ENCODE results near the gene RANBP17. TPM values are rescaled to one million over a fixed set of nuclear protein-coding genes. Genes with fewer than 3 reads are reported as not detected.

The RANBP17 gene
- total RNA-seq, 2 experiments from 2014 or later, result not detected

DNA sequence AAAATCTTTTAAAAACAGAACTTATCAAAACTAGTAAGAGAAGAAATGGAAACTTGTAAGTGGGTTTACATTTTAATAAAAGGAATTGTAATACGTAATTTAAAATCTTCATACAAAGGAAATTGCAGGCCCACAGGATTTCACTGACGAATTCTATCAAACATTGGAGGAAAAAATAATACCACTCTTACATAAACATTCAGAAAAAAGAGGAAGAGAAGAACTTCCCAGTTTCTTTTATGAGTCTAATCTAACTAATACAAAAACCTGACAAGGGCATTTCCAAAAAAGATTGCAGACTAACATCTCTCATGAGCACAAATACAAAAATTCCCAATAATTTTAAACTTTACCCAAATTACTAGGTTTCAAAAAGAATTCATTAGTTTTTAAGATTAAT is 149.0 kb downstream of the RANBP17 start:
- no peaks in the 10 kb centered on the region for H3K36me3 Mint-ChIP-seq (ENCODE audit: low read depth)
- no peak overlapping the region for H3K27ac ChIP-seq (ENCODE audit: low read depth in 1 of 2, low read length in 2 of 2)
- peaks cover 6% of the 10 kb centered on the region for H3K9me3 Mint-ChIP-seq
- DNase-seq, result no peak
- no peaks in the 10 kb centered on the region for H3K9me3 ChIP-seq (ENCODE audit: control insufficient read depth in 1 of 2, insufficient read depth in 1 of 2, low read length in 2 of 2)
- TF ChIP-seq, protein P1, sequence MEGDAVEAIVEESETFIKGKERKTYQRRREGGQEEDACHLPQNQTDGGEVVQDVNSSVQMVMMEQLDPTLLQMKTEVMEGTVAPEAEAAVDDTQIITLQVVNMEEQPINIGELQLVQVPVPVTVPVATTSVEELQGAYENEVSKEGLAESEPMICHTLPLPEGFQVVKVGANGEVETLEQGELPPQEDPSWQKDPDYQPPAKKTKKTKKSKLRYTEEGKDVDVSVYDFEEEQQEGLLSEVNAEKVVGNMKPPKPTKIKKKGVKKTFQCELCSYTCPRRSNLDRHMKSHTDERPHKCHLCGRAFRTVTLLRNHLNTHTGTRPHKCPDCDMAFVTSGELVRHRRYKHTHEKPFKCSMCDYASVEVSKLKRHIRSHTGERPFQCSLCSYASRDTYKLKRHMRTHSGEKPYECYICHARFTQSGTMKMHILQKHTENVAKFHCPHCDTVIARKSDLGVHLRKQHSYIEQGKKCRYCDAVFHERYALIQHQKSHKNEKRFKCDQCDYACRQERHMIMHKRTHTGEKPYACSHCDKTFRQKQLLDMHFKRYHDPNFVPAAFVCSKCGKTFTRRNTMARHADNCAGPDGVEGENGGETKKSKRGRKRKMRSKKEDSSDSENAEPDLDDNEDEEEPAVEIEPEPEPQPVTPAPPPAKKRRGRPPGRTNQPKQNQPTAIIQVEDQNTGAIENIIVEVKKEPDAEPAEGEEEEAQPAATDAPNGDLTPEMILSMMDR (IDR thresholded peaks at IDR 0.05), result no peak
- no peaks in the 10 kb centered on the region for H3K27me3 ChIP-seq (ENCODE audit: control insufficient read depth in 1 of 2, insufficient read depth in 2 of 2, low read length in 2 of 2)
- no peak for ATAC-seq (ENCODE audit: poor library complexity)
- H3K4me3 Mint-ChIP-seq, result no peak overlapping the region
- H3K4me1 ChIP-seq (ENCODE audit: insufficient read depth, low read length), result no peaks in the 10 kb centered on the region
- no peak overlapping the region for H3K27ac Mint-ChIP-seq
- ChIA-PET CTCF (no interaction called here), POLR2A (no interaction called here)
- intact Hi-C loops (cut with DNase I, micrococcal nuclease), result no loop called here
- H3K36me3 ChIP-seq (ENCODE audit: insufficient read depth, low read length), result no peaks in the 10 kb centered on the region
- H3K4me3 ChIP-seq (ENCODE audit: low read length), result no peak overlapping the region
- H3K4me1 Mint-ChIP-seq (ENCODE audit: low read depth), result no peaks in the 10 kb centered on the region
- H3K27me3 Mint-ChIP-seq, result no peaks in the 10 kb centered on the region

DNA sequence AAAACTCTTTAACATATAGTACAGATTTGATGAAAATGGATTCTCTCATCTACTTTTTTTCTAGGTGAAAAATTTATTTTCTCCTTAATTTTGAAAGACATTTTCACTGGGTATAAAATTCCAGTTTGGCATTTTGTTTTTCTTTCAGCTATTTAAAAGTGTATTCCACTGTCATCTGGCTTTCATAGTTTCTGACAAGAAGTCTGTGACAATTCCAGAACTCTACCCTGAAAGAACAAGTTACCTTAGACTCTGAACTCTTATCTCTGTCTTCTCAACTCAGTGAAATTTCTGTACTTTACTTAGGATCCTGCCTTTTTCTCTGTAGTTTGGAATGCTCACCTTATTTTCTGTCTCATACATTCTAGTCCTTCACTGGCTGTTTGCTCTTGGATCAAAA is 161.7 kb downstream of the RANBP17 start:
- Mint-ChIP-seq H3K36me3 (ENCODE audit: low read depth) (no peaks in the 10 kb centered on the region), H3K4me1 (ENCODE audit: low read depth) (no peaks in the 10 kb centered on the region), H3K27ac (no peak overlapping the region), H3K9me3 (peaks cover 10% of the 10 kb centered on the region), H3K27me3 (no peaks in the 10 kb centered on the region), H3K4me3 (no peak overlapping the region)
- TF ChIP-seq, protein P1 (IDR thresholded peaks at IDR 0.05), result no peak
- ChIA-PET CTCF (no interaction called here), POLR2A (no interaction called here)
- DNase-seq (no peak), ATAC-seq (ENCODE audit: poor library complexity) (no peak)
- Histone ChIP-seq H3K4me1 (ENCODE audit: insufficient read depth, low read length) (no peaks in the 10 kb centered on the region), H3K27me3 (ENCODE audit: control insufficient read depth in 1 of 2, insufficient read depth in 2 of 2, low read length in 2 of 2) (no peaks in the 10 kb centered on the region), H3K4me3 (ENCODE audit: low read length) (no peak overlapping the region), H3K9me3 (ENCODE audit: control insufficient read depth in 1 of 2, insufficient read depth in 1 of 2, low read length in 2 of 2) (peaks cover 0 to 11% of the 10 kb centered on the region in 2 experiments), H3K27ac (ENCODE audit: low read depth in 1 of 2, low read length in 2 of 2) (no peak overlapping the region), H3K36me3 (ENCODE audit: insufficient read depth, low read length) (no peaks in the 10 kb centered on the region)
- intact Hi-C loops (cut with DNase I, micrococcal nuclease), result no loop called here

DNA sequence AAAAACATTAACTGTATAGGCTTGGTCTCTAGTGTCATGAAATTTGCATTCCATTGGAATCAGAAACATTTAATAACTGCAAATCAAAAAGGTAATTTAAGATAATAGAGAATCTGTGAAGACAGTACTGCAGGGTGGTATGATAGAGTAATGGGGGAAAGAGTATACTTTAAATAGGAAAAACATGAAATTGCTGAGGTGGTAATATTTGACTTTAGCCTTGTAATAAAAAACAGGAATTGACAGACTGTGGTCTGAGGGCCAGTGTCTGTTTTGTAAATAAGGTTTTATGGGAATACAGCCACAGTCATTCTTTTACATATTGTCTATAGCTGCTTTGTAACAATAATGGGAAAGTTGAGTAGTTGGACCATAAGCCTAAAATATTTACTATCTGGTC is 162.3 kb downstream of the RANBP17 start:
- H3K36me3 Mint-ChIP-seq (ENCODE audit: low read depth), result no peaks in the 10 kb centered on the region
- POLR2A ChIA-PET, result no interaction called here
- CTCF ChIA-PET, result no interaction called here
- Histone ChIP-seq H3K36me3 (ENCODE audit: insufficient read depth, low read length) (no peaks in the 10 kb centered on the region), H3K27ac (ENCODE audit: low read depth in 1 of 2, low read length in 2 of 2) (no peak overlapping the region), H3K4me3 (ENCODE audit: low read length) (no peak overlapping the region), H3K27me3 (ENCODE audit: control insufficient read depth in 1 of 2, insufficient read depth in 2 of 2, low read length in 2 of 2) (no peaks in the 10 kb centered on the region), H3K9me3 (ENCODE audit: control insufficient read depth in 1 of 2, insufficient read depth in 1 of 2, low read length in 2 of 2) (peaks cover 0 to 11% of the 10 kb centered on the region in 2 experiments), H3K4me1 (ENCODE audit: insufficient read depth, low read length) (no peaks in the 10 kb centered on the region)
- H3K4me3 Mint-ChIP-seq, result no peak overlapping the region
- ATAC-seq (ENCODE audit: poor library complexity), result no peak
- peaks cover 6% of the 10 kb centered on the region for H3K9me3 Mint-ChIP-seq
- no peaks in the 10 kb centered on the region for H3K4me1 Mint-ChIP-seq (ENCODE audit: low read depth)
- no peak for DNase-seq
- intact Hi-C loops (cut with DNase I, micrococcal nuclease), result no loop called here
- no peaks in the 10 kb centered on the region for H3K27me3 Mint-ChIP-seq
- TF ChIP-seq, protein P1 (IDR thresholded peaks at IDR 0.05), result no peak
- H3K27ac Mint-ChIP-seq, result no peak overlapping the region

Measured in CD4-positive, alpha-beta T cell (primary cell).